CD4-positive, alpha-beta T cell treated with Interleukin-15 for 1 hour (primary cell): ENCODE data around the gene IFT57.
"Not testable (repeated sequence)": the region's sequence is repeated elsewhere in the genome, so short reads cannot be mapped to it uniquely, and the experiment has no call there.

Experiments
- DNase-seq: peaks from one replicate; pipeline ENCODE4 v3.0.0-alpha.2; 2020

Gene IFT57

DNA sequence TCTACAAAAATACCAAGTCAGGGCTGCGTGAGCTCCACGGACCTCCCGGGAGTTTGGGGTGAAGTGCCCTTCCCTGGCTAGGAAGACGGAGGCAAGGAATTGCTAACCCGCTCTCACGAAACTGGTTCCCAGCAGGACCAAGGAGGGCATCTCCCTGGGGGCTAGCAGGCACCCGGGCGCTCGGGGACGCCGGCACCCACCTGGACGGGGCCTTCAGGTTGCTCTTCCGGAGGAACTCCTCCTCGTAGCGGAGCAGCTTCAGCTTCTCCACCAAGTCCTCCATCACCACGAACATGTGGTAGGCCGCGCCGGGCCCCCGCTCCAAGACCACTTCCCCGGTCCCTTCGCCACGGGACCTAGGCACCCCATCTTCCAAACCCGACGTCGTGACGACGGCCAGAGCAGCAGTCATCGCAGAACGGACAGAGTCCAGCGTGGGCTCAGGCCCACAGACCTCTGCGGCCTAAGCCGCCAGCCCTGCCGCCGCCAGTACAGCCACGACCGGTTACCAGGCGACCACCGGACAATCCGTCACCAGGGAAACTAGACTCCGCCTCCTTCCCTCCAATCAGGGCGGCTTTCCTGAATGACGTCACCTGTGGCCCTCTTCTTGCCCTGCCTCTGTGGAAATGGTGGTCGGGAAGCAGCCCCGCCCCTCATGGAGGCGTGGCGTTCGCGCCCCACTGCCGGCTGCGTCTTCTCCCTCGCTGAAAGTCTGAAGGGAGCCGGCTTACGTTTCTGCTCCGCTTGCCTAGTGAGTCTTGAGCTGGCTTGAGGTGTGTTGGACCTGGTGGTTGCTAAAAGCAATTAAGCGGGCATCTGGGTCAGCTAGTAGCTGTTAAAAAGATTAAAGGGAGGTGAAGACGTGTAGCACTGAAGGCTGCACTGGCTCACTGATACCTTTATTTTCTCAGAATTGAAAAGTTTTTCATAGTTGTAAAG is at the start of gene IFT57:
Gene IFT57 (minus strand): TSS at position 514 of the 942 bp plus-strand sequence. CDS start 102 bp downstream, at position 412.
- peak; percentile 98 for DNase-seq

DNA sequence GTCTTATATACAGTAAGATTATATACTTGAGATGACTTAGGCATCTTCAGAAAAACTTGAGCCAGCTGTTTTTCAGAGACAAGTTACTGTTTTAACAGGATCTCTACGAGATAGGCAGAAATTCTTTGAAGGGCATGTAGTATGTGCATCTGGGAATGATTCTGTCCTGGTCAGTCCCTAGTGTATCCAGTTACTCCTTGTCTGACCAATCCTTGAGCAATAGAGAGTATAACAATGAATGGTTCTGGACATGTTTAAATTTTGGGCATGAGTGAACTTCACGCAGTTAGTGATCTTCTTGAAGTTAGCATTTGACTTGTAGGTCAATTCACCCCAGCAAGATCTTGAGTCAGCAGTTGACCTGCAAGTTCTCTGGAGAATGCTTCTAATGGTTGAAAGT is 49.4 kb upstream of the IFT57 start:
- no peak for DNase-seq

DNA sequence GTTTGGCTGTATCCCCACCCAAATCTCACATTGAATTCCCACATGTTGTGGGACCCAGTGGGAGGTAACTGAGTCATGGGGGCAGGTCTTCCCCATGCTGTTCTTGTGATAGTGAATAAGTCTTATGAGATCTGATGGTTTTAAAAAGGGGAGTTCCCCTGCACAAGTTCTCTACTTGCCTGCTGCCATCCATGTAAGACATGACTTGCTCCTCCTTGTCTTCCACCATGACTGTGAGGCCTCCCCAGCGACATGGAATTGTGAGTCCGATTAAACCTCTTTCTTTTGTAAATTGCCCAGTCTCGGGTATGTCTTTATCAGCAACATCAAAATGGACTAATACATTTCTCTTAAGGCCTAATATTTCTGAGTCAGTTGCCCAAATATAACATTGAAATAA is 46.0 kb upstream of the IFT57 start:
- not testable (repeated sequence) for DNase-seq

DNA sequence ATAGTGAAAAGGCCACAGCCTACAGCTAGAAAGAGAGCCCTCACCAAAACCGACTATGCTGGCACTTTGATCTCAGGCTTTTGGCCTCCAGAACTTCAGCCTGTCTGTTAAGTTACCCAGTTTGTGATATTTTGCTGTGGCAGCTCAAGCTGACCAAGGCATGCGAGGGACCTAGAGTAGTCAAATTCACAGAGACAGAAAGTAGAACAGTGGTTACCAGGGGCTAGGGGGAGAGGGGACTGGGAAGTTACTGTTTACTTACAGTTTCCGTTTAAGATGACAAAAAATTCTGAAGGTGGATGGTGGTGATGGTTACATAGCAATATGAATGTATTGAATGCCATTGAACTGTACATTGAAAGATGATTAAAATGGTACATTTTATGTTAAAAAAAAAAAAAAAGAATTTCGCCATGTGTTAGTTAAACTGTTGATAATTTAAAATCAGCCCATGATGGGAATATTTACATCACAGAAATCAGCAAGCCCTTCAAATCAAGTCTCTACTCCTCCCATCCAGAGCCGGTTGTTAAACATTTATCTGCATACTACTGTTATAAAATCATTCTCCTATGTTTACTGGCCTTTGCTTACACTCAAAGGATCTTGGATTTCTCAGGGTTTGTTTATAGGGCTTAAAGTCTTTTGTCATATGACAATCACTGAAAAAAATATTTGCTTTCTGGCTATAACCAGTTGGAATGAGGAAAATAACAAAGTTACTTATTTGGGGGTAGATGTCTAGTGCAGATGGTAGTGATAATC is 42.5 kb upstream of the IFT57 start:
- not testable (repeated sequence) for DNase-seq

DNA sequence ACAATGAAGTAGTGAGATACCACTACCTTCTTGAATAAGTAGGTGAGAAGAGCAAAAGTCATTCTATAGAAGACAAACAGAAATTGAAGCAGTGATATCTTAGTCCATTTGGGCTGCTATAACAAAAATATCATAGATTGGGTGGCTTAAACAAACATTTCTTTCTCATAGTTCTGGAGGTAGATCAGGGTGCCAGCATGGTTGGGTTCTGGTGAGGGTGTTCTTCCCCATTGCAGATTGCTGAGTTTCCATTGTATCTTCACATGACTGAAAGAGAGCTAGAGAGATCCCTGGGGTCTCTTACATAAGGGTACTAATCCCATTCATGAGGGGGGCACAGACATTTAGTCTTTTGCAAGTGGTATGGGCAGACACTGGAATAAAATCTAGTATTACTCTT is 32.9 kb upstream of the IFT57 start:
- DNase-seq: no peak

GRCh38 chr3:108251844-108252243 is 29.6 kb upstream of the IFT57 start:
- DNase-seq: no peak

DNA sequence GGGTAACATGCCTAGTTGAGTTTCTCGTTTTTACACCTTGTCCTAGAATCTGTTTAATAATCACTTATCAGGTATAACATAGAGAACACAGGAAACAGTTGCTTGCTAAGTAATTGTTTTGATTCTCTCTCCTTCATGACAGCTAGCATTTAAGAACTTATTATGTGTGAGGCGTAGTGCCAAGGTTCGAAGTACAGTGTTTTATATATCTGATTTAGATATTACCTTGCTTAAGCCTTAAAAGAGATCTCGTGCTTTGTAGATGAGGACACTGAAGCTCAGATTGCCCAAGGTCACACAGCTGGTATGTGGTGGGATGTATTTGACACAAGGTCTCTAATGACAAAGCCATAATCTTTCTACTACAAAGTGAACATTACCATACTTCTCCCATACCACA is 29.0 kb upstream of the IFT57 start:
- no peak for DNase-seq

GRCh38 chr3:108250626-108251025 is 28.4 kb upstream of the IFT57 start:
- no peak for DNase-seq

DNA sequence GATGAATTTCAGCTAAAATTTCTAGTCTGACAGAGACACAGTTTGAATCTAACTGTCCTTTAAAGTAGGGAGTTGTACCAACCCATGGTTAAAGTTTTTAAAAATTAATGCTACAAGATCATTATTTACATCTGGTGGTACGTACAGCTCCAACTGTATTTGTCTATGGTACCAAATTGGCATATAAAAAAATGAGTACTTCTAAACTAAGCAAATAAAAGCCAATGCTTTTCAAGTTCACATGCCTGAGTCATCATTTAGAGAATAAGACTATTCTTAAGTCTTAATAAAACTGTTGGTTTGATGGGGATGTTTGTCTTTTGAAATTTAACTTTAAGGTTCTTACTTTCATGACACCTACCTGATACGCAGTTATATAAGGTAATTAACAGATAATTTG is 21.0 kb upstream of the IFT57 start:
- no peak for DNase-seq

DNA sequence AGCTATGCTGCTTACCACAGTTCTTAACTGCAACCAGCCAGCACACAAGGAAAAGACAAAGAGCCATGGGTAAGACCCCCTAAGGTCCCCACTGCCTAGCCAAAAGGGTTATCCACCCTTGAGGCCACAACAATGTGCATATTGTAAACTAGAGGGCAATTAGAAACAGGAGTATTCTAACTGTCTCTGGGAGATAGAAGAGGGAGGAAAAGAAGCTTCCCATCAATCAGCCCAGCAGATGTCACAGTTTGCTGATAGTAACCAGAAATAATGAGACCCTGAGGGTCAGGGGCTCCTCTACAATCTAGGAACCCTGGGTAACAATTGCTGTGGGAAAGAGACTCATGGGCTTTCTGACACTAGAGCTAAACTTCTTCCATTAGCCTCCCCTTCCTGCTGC is 20.6 kb upstream of the IFT57 start:
- DNase-seq: no peak

DNA sequence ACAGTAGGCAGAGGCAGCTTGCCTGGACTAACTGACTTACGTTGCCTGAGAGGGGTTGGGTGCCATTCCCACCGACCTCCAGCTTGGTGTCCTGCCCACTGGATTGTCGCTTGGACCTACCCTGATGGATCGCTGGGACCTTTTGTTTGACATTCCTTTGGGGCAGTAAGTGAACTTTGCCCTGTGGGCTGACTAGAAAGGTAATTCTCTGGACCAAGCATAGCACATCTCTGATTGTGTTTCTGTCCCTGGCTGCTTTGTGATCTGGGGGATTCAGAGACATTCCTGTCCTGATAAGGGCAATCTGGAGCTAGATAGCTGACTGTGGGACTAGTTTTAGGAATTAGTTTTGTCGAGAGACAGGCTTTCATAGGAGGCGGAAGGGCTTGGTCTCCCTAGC is 19.5 kb upstream of the IFT57 start:
- DNase-seq: no peak

- peak; percentile 17 for DNase-seq
Observed at GRCh38 chr3:108241146-108241545, 18.9 kb upstream of the IFT57 start.

DNA sequence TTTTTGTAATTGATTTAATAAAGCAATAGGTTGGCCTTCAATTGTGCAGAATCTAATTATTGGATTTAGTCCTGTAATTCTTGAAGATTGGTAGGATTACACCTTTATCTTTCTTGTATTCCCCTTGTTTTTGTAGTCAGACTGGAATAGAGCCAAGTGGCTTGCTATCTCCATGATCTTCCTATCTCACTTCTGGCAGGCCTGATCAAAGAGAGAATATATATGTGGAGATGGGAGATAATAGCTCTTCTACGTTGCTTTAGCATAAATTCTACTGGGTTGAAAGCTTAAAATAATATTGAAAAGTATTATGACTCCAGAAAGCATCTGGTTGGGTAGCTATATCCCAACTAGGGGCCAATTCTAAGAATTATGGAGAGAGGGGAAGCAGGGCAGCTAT is 16.9 kb upstream of the IFT57 start:
- no peak for DNase-seq

DNA sequence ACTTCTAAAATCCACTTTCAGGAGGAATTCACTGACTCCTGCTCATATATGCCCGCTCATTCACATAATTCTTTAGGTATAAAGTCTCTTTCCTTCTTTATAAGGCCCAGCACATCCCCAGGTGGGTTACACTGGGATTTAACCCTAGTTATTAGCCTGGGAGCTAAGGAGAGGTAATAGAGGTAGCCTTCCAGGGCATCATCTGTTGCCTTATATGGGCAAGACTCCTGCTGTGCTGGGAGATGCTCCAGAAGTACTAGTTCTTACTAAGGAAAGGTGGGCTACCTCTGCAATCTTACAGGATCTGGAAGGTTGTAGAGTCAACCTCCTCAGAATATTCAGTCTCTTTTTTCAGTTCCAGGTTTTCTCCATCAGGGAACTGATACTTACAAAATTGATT is 13.1 kb upstream of the IFT57 start:
- DNase-seq: no peak

DNA sequence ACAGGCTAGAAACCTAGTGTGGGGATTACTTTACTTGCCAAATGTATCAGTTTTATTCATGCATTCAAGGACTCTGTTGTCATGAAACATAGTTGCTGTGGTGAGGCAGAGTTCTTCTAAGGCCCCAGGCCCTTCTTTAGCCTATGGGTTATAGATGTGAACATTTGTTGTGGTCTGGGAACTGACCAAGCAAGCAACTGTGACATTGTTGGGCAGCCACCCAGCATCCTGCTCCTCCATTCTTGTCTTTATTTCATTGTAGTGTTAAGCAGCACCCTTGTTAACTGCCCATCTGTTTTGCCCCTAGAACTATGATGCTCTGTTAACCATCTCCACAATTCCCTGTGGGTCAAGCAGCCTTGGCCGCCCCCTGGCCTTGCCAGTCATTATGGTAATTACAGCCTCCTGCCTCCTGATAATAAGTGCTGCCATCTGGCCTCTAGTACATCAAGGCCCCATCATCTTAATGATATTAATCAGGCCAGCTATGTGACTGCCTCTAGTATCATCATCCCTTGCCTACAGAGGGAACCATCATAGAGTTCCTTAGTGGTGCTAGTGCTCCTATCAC is 12.2 kb upstream of the IFT57 start:
- no peak for DNase-seq

DNA sequence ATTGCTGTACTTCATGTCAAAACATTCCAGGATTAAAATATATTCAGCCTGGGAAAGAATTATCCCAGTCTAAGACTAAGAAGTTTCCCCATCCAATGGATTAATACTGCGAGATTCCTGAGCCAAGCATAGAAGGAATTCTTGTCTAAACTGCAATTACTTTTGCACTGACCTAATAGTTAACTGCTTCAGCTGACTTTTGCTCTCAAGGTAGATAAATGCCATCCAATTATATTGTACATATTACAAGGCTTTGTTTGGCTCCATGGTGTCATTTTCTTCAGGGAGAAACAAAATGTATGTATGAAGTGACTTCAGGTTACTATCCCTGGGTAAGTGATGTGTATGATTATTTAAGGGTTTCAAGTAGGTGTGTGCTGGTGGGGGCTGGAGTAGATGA is 6.1 kb upstream of the IFT57 start:
- DNase-seq: no peak

DNA sequence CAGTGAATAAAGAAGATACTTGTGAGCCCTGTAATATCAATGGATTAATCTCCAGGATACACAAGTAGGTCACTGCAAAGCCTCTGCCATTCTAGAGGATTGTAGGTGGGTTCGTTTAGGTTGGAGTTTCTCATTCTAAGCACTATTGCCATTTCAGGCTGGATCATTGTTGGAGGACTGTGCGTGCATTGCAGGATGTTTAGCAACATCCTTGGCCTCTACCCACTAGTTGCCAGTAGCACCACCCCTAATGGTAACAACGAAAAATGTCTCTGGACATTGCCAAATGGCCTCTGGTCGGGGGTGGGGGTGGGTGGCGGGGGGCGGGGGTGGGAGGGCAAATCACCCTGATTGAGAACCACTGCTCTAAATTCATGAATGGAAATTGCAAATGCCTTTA is 4.9 kb upstream of the IFT57 start:
- no peak for DNase-seq

- no peak for DNase-seq
Observed at GRCh38 chr3:108225221-108225620, 3.0 kb upstream of the IFT57 start.

- DNase-seq: no peak
Observed at GRCh38 chr3:108223928-108224327, 1.7 kb upstream of the IFT57 start.

DNA sequence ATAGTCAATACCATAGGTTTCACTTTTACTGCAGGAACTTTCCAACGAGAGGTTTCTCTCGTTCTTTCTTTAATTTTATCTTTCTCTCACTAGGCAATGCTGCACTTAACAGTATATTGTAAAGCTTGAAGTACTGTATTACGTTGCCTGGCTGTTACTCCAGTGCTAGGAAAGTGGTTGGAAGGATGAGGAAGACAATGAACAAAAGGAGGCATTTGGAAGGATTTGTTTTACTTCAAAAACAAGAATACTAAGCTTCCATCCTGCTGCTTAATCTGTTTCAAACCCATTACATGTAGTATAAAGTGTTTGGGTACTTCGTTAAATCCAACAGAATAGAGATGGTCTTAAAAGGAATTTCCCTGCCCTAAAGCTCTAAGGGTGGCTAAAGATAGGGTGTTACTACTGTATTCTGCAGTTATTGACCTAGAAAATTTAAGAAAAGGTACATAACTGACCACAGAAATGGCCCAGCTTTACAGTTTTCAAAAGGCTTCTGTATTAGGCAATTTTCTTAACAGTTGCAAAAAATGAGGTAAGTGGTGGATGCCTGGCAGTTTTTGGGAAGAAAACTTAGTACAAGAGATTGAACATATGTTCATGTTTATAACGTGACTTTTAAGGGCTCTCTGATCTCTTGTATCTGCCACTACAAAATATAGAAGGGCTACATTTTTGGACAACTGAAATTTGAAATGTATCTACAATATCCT is 785 bp upstream of the IFT57 start:
- DNase-seq: no peak

DNA sequence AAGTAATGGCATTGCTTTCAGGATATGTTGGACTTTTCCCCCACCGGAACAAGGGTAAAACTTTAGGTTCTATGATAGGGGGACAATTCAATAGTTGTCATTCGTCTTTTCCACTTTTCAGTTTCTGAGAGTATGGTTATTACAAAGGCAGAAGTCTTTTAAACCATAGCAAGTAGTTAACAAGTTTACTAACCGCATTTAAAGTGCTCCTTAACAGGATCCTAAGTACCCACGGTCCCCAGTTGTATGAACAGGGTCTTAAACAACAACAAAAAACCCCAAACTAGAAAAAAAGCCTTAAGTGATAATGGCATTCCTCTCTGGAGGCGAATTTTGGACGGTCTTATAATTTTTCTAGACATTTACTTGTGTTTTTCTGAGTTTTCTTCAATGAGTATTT is 831 bp downstream of the IFT57 start:
- no peak for DNase-seq

GRCh38 chr3:108219336-108219735 is 2.9 kb downstream of the IFT57 start:
- no peak for DNase-seq

- no peak for DNase-seq
Observed at GRCh38 chr3:108218811-108219210, 3.4 kb downstream of the IFT57 start.
